HepG2 (cell line): Measurements from ENCODE around the gene GLIS2. TPM values are rescaled to one million over a fixed set of nuclear protein-coding genes. Genes with fewer than 3 reads are reported as not detected.

ENCODE experiments used
- CSRNP2 ChIP-seq: sonication (generic); formaldehyde crosslinking; conservative IDR thresholded peaks from 2 replicates; pipeline ENCODE4 v1.8.0; 2022; ENCODE audit warnings: low read depth, missing genetic modification reagents
- DMTF1 ChIP-seq: sonication (generic); formaldehyde crosslinking; IDR thresholded peaks from 2 replicates; pipeline ENCODE4 v1.4.0; 2020; ENCODE audit warnings: mild to moderate bottlenecking, missing genetic modification reagents
- KAT2B ChIP-seq: fragments of 150-350 bp; IDR thresholded peaks from 2 replicates; pipeline ENCODE4 v1.6.1; 2014; ENCODE audit warnings: low read depth, low read length, borderline replicate concordance
- KIAA2018 ChIP-seq: sonication (generic); formaldehyde crosslinking; IDR thresholded peaks from 2 replicates; pipeline ENCODE4 v1.5.0; 2020; ENCODE audit warnings: mild to moderate bottlenecking, missing genetic modification reagents, borderline replicate concordance
- MBD4 ChIP-seq: IDR thresholded peaks from 2 replicates; pipeline ENCODE4 v1.6.1; 2012; ENCODE audit warnings: low read length, inconsistent platforms, borderline replicate concordance
- RARA ChIP-seq: IDR thresholded peaks from 2 replicates; pipeline ENCODE4 v1.6.1; 2016; ENCODE audit warnings: missing genetic modification reagents, missing compliant biosample characterization
- SKI ChIP-seq: fragments of 450-650 bp; IDR thresholded peaks from one replicate; pipeline ENCODE4 v1.6.1; 2018; ENCODE audit warnings: mild to moderate bottlenecking; ENCODE audit not compliant: partially characterized antibody
- TIGD3 ChIP-seq: sonication (generic); formaldehyde crosslinking; IDR thresholded peaks from 2 replicates; pipeline ENCODE4 v1.5.1; 2020; ENCODE audit warnings: mild to moderate bottlenecking, missing genetic modification reagents, borderline replicate concordance
- ZIK1 ChIP-seq: sonication (generic); formaldehyde crosslinking; IDR thresholded peaks from 2 replicates; pipeline ENCODE4 v1.5.0; 2020; ENCODE audit warnings: mild to moderate bottlenecking, low read depth, missing genetic modification reagents, borderline replicate concordance
- ZNF205 ChIP-seq: IDR thresholded peaks from 2 replicates; pipeline ENCODE4 v1.6.1; 2018; ENCODE audit warnings: missing biosample characterization, missing genetic modification reagents
- ZNF207 ChIP-seq: fragments of 450-650 bp; IDR thresholded peaks from 2 replicates; pipeline ENCODE4 v1.6.1; 2016; ENCODE audit warnings: antibody characterized with exemption, borderline replicate concordance
- ZNF234 ChIP-seq: sonication (generic); formaldehyde crosslinking; conservative IDR thresholded peaks from 2 replicates; pipeline ENCODE4 v1.5.1; 2020; ENCODE audit warnings: mild to moderate bottlenecking, missing genetic modification reagents
- ZNF552 ChIP-seq: sonication (generic); formaldehyde crosslinking; IDR thresholded peaks from 2 replicates; pipeline ENCODE4 v1.9.0; 2022; ENCODE audit warnings: missing genetic modification reagents, mild to moderate bottlenecking, borderline replicate concordance
- ZNF562 ChIP-seq: sonication (generic); formaldehyde crosslinking; IDR thresholded peaks from 2 replicates; pipeline ENCODE4 v1.8.0; 2022; ENCODE audit warnings: missing genetic modification reagents, borderline replicate concordance
- polyA plus RNA-seq, 8 experiments: library from polyadenylated mRNA; depleted of rRNA in 3 of 8; stranded (reverse) in 7 of 8; unstranded in 1 of 8; fragments of >200 nt; fragmentation: Illumina TruSeq in 4 of 8; extraction: Trizol in 4 of 8; gene quantifications; 2 replicates each; pipeline versions ENCODE4 v1.2.1 to v1.2.3, GENCODE V29; 2011 to 2016; ENCODE audit warnings: low read depth in 4 of 8, missing spikeins in 1 of 8, mixed read lengths in 1 of 8; ENCODE audit not compliant: insufficient read depth in 1 of 8
- total RNA-seq, 5 experiments: library from RNA; depleted of rRNA; stranded (reverse); fragments of >200 nt; fragmentation: Illumina TruSeq; extraction: Trizol; gene quantifications; 2 replicates each; pipeline ENCODE4 v1.2.3, GENCODE V29; 2016; ENCODE audit warnings: low read depth in 1 of 5

Gene GLIS2
- total and polyA plus RNA-seq, 2 of the 13 experiments (the other 11 are each of a cell fraction or from before 2014, with no cell fraction given), result 0.28 to 0.29 TPM

DNA sequence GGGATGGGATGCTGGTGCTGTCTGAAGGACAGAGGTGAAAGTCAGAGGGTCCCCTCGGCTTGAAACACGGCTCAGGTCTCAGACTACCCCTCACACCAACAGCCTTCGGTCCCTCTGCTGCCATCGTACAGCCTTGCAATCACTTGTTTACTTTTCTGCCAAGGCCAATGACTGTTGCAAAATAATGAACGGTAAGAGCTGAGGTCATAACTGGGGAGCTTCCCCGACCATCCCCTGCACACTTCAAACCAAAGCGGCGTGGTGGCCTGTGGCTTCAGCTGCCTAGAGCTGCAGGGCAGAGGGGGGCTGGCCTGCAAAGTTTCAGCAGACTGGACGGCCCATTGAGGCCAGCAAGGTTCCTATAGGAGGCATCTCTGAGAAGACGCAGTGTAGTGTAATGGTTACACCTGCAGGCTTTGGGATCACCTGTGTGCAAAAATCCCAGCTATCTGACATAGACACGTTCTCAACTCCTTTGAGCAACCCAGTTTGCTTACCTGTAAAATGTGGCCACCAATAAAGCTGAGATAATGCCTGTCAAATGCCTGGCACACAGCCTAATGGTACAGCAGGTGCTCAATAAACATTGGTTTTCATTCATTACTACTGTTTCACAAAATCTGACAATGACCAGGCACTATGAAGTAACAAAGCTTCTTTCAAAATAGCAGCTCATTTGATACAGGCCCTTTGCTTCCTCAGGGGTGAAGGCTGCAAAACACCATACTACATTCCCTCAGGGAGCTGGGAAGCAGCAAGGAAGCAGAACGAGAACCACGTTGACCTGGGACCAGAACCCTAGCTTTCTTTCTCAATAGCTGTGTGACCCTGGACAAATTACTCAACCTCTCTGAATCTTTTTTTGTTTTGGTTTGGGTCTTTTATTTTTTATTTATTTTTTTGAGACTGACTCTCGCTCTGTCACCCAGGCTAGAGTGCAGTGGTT lies 30.2 kb downstream of the GLIS2 start (continued):
- TF ChIP-seq RARA (CRISPR knock-in tag) (peak; percentile 84), TIGD3 (CRISPR knock-in tag) (no peak), ZNF205 (CRISPR knock-in tag) (peak; percentile 63; the same call in 1 of the 2 replicates), SKI (peak; percentile 37), ZNF234 (CRISPR knock-in tag) (no peak), MBD4 (no peak), ZIK1 (CRISPR knock-in tag) (no peak), DMTF1 (CRISPR knock-in tag) (no peak), ZNF562 (CRISPR knock-in tag) (no peak), CSRNP2 (no peak), ZNF552 (no peak), KAT2B (no peak), KIAA2018 (CRISPR knock-in tag) (no peak), ZNF207 (no peak)
